ENCODE data around the gene SPON1.
"Not testable (repeated sequence)": the region's sequence is repeated elsewhere in the genome, so short reads cannot be mapped to it uniquely, and the experiment has no call there.

The SPON1 gene

GRCh38 chr11:14252501-14252900 lies 290.0 kb downstream of the SPON1 start:
- not testable (repeated sequence) for DNase-seq

GRCh38 chr11:14253421-14253820 lies 290.9 kb downstream of the SPON1 start:
- DNase-seq = no peak

- DNase-seq = no peak
Measured at GRCh38 chr11:14253840-14254239, 291.3 kb downstream of the SPON1 start.

DNA sequence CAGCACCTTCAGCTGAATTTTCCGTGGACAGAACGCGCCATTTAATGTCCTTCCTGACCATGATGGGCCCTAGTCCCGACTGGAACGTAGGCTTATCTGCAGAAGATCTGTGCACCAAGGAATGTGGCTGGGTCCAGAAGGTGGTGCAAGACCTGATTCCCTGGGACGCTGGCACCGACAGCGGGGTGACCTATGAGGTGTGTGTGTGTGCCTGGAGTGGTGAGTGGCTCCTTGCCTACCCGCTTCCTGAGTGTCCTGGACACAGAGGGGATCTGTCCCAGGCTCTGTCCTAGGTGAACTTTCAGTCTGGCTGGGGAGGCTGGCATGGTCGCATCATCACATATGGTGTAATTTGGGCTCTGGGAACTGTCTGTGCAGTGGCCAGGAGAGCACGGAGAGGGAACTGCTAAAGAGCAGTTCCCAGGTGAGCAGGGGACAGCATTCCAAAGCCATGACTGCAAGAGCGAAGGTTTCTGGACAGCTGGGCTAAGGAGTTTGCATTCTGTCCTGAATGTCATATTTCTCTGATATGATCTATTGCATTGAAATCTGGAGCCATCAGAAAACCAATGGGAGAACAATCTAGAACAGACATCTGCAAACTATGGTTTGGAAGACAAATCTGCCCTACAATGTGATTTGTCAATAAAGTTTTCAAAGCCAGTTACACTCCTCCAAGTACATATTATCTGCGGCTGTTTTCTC lies 292.2 kb downstream of the SPON1 start:
- no peak for DNase-seq

GRCh38 chr11:14255238-14255534 lies 292.7 kb downstream of the SPON1 start:
- no peak for DNase-seq

- DNase-seq = no peak
Measured at GRCh38 chr11:14258221-14258935, 295.9 kb downstream of the SPON1 start.

DNA sequence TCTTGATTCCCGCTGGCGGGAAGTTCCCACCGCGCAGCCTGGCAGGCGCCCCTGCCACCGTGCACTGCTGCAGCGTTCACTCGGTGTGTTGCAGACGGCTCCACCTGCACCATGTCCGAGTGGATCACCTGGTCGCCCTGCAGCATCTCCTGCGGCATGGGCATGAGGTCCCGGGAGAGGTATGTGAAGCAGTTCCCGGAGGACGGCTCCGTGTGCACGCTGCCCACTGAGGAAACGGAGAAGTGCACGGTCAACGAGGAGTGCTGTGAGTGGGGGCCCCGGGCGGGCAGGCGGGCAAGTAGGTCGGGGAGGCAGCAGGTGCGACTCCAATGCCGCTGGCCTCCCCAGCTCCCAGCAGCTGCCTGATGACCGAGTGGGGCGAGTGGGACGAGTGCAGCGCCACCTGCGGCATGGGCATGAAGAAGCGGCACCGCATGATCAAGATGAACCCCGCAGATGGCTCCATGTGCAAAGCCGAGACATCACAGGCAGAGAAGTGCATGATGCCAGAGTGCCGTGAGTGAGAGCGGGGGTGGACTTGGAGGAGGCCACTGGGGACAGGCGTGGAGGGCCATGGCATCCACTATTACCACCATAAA lies 296.8 kb downstream of the SPON1 start:
- DNase-seq = no peak

DNA sequence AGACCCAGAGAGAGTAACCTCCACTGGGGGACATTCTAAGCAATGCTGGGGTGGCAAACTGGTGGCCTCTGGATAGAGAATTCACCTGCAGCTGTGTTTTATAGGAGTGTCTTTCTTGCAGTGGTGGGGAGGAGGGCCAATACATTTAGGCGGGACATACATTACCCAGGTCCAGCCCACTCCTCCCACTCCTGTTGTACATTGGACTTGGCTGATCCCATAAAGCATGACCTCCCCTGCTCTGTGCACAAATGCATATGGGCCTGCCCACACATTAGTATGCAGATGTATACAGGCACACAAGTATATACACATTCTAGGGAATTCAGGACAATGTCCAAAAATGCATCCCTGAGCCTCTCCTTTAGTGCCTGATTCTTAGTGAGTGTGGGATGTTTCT lies 297.4 kb downstream of the SPON1 start:
- no peak for DNase-seq

- no peak for DNase-seq
Measured at GRCh38 chr11:14261066-14261465, 298.5 kb downstream of the SPON1 start.

- DNase-seq = no peak
Measured at GRCh38 chr11:14262271-14262846, 299.8 kb downstream of the SPON1 start.

DNA sequence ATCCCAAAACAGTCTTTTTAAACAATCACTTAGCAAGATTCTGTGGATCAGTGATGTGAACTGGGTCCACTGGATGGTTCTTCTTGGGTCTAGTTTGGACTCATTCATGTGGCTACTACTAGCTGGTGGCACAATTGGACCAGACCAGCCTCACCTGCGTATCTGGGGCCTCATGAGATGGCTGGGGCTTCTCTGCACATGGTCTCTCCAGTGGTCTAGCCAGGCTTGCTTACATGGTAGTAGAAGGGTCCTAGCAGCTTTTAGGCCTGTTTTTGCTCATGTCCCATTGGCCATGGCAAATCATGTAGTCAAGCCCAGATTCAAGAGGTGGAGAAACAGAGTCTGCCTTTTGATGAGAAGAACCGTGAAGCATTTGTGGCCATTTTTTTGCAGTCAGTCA lies 302.4 kb downstream of the SPON1 start:
- DNase-seq = no peak

- no peak for DNase-seq
Measured at GRCh38 chr11:14266622-14267021, 304.1 kb downstream of the SPON1 start.

DNA sequence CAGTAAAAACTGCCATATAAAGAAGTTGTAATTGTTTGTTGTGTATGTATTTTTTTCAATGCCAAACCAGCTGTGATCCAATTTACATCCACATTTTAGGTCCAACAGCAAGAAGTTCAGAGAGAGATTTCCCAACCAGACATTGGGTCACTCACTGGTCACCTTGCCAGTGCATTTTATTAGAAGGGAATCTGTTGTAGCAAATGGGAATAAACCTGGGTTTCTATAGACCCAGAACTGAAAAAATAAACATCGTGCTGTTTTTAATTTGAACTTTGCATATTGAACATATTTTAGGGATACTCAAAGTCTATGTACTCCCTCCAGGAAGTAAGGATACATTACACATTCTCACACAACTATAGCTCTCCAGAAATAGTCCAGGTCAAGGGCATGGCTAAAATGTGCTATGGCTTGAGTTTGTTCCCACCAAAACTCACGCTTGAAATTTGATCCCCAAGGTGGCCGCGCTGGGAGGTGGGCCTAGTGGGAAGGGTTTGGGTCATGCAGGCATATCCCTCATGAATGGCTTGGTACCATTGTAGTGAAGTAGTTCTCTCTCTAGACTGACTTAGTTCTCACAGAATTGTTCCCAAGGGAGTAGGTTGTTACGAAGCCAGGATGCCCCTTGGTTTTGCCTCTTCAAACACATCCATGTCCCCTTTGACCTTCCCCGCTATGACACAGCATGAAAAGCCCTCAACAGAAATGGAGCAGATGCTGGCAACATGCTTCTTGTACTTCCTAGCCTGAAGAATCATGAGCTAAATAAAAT lies 305.5 kb downstream of the SPON1 start:
- DNase-seq = no peak

DNA sequence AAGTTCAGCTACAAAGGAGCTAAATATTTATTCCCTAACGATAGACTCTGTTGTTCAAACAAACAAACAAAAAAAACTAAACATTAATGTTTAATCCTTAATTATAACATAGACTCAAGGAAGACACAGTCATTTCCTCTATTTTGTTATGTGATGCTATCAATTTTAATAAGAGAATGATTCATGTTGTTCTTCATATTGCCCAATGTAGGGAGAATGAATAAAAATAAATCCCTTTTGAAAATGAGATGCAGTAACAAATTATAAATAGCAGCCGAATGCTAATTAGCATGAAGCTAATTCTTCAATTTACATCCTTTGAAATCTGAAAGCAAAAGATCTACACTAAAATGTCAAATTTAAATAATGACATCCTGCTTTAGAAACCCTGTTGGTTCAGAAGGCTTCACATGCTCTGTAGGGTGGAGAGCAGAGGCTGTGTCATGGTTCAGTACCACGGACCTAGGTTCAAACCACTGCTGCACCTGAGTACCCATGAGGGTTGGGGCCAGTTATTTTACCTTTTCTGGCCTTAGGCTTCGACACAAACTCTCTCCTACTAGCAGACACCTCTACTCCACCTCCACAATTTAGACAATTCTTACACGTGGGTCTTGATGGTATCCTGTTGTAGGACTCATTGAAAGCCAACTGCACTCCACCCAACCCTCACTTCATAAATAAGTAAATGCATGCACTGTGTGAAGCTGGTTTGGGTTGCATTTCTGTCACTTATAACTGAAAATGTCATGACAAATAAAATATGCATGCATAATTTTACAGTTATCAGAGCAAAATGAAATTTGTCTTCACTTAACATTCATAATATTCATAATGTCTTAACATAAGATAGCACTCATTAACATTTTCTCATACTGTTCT lies 307.4 kb downstream of the SPON1 start:
- DNase-seq = no peak

DNA sequence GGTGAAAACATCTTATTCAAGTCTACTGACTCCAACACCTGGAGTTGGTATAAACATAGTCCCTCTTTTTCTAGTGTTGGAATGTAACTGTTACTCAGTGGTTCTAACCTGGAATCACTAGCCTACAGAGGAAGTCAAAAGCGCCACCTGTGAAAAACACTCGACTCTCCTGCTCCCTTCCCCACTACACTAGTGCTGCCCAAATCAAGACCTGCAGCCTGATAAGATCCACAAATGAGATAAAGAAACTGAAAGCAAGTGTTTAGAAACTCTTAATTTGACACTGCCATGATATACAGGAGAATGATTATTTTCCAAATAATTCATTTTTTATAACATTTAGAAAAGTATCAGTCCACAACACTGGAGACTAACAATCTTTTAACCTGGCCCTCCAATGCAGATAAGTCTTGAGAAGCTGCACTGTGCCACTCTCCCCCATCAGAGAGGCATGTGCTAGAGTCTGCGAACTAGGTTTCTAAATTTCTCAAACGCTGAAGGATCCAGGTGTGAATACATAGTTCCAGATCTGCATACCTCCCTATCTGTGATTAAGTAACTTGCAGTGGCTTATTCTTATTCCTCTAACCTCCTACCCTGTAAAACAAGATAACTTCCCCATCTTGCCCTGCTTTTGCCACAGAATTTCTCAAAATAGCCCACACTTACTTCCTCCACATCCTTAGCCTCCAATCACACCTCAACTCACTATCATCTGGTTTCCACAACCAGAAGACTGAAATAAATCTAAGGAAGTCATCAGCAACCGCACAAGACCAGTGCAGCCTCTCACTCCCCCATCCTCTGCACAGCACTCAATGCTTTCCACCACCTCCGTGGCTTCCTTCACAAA lies 308.4 kb downstream of the SPON1 start:
- DNase-seq = no peak

DNA sequence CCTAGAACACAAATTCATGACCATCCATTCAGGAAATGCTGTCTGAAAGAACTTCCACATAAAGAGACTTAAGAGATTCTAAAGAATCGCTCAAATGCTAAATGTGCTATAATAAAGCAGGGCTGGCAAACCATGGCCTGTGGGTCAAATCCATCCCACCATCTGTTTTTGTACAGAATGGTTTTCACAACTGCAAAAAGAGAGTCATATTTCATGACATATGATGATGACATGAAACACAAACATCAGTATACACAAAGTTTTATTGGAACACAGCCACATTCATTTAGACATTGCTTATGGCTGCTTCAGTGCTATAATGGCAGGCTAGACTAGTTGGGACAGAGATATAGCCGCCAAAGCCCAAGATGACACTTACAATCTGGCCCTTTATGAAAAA lies 311.4 kb downstream of the SPON1 start:
- DNase-seq = no peak

GRCh38 chr11:14275076-14275475 lies 312.6 kb downstream of the SPON1 start:
- DNase-seq = no peak

- not testable (repeated sequence) for DNase-seq
Measured at GRCh38 chr11:14278869-14279268, 316.3 kb downstream of the SPON1 start.

DNA sequence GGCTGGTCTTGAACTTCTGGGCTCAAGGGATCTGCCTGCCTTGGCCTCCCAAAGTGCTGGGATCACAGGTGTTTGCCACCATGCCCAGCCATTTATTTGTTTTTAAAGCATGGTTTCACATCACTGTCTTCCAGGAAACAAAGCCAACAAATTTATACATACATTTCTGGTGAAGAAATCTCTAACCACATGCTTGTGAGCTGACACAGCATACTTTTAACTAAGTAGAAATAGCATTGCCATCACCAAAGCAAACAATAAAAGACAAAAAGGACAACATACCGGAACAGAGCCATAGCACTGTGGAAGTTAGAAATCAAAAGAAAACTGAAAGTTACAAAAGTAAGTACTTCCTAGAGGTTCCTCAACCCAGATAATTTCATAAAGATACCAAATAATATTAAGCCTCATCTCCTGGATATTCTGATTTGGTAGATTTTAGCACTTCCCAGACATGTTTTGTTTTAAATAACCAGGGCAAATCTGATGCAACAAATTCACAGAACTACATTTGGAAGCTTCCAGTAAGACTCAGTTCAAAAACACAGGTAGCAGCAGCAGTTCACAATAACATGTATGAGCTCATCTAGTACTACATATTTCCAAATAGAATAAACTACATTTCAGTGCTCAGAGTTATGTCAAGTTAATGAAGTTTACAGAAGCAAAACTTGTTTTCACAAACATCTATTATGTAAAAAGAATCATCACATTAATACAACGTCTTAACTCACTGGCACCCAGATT lies 325.8 kb downstream of the SPON1 start:
- no peak for DNase-seq

GRCh38 chr11:14290422-14290821 lies 327.9 kb downstream of the SPON1 start:
- DNase-seq = no peak

GRCh38 chr11:14299921-14300320 lies 337.4 kb downstream of the SPON1 start:
- no peak for DNase-seq

All from activated effector memory CD4-positive, alpha-beta T cell treated with Interleukin-2 at 50 U/mL for 16 hours (primary cell).